ENCODE measurements around the gene NARS2.

NARS2 gene

DNA sequence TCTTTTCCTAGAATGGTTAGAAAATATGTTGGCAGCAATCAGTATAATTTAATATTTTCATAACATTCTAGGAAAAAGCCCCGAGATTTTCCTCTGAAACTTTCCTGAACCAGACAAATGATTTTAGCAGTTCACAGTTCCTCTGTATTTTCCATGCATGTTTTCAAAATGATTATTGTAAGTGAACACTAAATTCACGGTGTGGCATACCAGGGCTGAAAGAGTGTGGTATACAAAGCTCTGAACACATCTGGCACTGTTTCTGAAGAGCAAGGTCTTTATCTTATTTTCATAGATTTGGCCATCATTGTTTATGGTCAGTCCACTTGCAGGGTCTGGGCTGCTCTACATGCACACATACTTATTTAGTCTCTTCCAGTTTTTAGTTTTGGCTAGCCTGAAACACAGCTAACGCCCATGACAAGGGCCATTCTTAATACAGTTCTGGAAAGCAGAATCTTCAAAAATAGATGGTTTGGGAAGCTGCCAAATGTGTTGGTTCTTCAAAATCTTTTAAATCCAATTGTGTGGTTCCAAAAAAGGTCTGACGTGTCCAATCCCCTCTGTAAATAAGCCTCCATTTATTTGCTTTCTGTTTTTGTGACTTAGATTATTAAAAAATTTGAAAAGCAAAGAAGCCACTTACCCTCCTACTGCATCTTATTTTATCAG lies 149.1 kb downstream of the NARS2 start:
- Histone ChIP-seq H2AFZ (ENCODE audit: low read depth) (no peak overlapping the region), H3K4me1 (ENCODE audit: low read depth, poor library complexity, severe bottlenecking) (peaks cover 45% of the 10 kb centered on the region), H4K20me1 (ENCODE audit: insufficient read depth) (no peaks in the 10 kb centered on the region), H3K79me2 (ENCODE audit: insufficient read depth, low read depth) (no peaks in the 10 kb centered on the region), H3K27me3 (ENCODE audit: insufficient read depth, low read depth) (no peaks in the 10 kb centered on the region), H3K27ac (no peak overlapping the region), H3K4me3 (IDR thresholded peaks at IDR 0.05; ENCODE audit: insufficient read depth, low read depth, low read length) (no peak overlapping the region), H3K4me2 (no peak overlapping the region), H3K36me3 (ENCODE audit: insufficient read depth) (no peaks in the 10 kb centered on the region), H3K9ac (no peak overlapping the region)
- TF ChIP-seq, protein P1, sequence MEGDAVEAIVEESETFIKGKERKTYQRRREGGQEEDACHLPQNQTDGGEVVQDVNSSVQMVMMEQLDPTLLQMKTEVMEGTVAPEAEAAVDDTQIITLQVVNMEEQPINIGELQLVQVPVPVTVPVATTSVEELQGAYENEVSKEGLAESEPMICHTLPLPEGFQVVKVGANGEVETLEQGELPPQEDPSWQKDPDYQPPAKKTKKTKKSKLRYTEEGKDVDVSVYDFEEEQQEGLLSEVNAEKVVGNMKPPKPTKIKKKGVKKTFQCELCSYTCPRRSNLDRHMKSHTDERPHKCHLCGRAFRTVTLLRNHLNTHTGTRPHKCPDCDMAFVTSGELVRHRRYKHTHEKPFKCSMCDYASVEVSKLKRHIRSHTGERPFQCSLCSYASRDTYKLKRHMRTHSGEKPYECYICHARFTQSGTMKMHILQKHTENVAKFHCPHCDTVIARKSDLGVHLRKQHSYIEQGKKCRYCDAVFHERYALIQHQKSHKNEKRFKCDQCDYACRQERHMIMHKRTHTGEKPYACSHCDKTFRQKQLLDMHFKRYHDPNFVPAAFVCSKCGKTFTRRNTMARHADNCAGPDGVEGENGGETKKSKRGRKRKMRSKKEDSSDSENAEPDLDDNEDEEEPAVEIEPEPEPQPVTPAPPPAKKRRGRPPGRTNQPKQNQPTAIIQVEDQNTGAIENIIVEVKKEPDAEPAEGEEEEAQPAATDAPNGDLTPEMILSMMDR (conservative IDR thresholded peaks at IDR 0.05; ENCODE audit: low read depth, low read length) = no peak

GRCh38 chr11:78424334-78425270 lies 150.1 kb downstream of the NARS2 start:
- no peak overlapping the region for H2AFZ ChIP-seq (ENCODE audit: low read depth)
- 0 out of 2 replicates have a peak overlapping the region, but pooled peaks have one; percentile 8 for H3K27ac ChIP-seq
- no peaks in the 10 kb centered on the region for H3K79me2 ChIP-seq (ENCODE audit: insufficient read depth, low read depth)
- no peaks in the 10 kb centered on the region; the same call in 1 of the 2 replicates for H3K27me3 ChIP-seq (ENCODE audit: insufficient read depth, low read depth)
- peaks cover 44% of the 10 kb centered on the region for H3K4me1 ChIP-seq (ENCODE audit: low read depth, poor library complexity, severe bottlenecking)
- TF ChIP-seq, protein P1 (conservative IDR thresholded peaks at IDR 0.05; ENCODE audit: low read depth, low read length) = no peak
- H4K20me1 ChIP-seq (ENCODE audit: insufficient read depth) = no peaks in the 10 kb centered on the region
- no peaks in the 10 kb centered on the region for H3K36me3 ChIP-seq (ENCODE audit: insufficient read depth)
- H3K9ac ChIP-seq = no peak overlapping the region
- H3K4me2 ChIP-seq = peak overlapping the region; percentile 25; the same call in 1 of the 2 replicates
- H3K4me3 ChIP-seq (IDR thresholded peaks at IDR 0.05; ENCODE audit: insufficient read depth, low read depth, low read length) = no peak overlapping the region

GRCh38 chr11:78423241-78423640 lies 151.4 kb downstream of the NARS2 start:
- H3K4me1 ChIP-seq (ENCODE audit: low read depth, poor library complexity, severe bottlenecking) = peaks cover 37% of the 10 kb centered on the region
- H3K36me3 ChIP-seq (ENCODE audit: insufficient read depth) = no peaks in the 10 kb centered on the region
- TF ChIP-seq, protein P1 (conservative IDR thresholded peaks at IDR 0.05; ENCODE audit: low read depth, low read length) = no peak
- no peak overlapping the region for H3K4me3 ChIP-seq (IDR thresholded peaks at IDR 0.05; ENCODE audit: insufficient read depth, low read depth, low read length)
- no peaks in the 10 kb centered on the region for H4K20me1 ChIP-seq (ENCODE audit: insufficient read depth)
- H3K27ac ChIP-seq = no peak overlapping the region
- H2AFZ ChIP-seq (ENCODE audit: low read depth) = no peak overlapping the region
- no peak overlapping the region for H3K9ac ChIP-seq
- no peak overlapping the region for H3K4me2 ChIP-seq
- H3K79me2 ChIP-seq (ENCODE audit: insufficient read depth, low read depth) = no peaks in the 10 kb centered on the region
- H3K27me3 ChIP-seq (ENCODE audit: insufficient read depth, low read depth) = no peaks in the 10 kb centered on the region; the same call in 1 of the 2 replicates

GRCh38 chr11:78420796-78421209 lies 153.9 kb downstream of the NARS2 start:
- H3K4me1 ChIP-seq (ENCODE audit: low read depth, poor library complexity, severe bottlenecking) = peaks cover 29% of the 10 kb centered on the region
- H3K4me2 ChIP-seq = no peak overlapping the region
- H3K27ac ChIP-seq = no peak overlapping the region
- no peaks in the 10 kb centered on the region for H3K36me3 ChIP-seq (ENCODE audit: insufficient read depth)
- H3K9ac ChIP-seq = no peak overlapping the region
- TF ChIP-seq, protein P1 (conservative IDR thresholded peaks at IDR 0.05; ENCODE audit: low read depth, low read length) = no peak
- no peak overlapping the region for H3K4me3 ChIP-seq (IDR thresholded peaks at IDR 0.05; ENCODE audit: insufficient read depth, low read depth, low read length)
- H2AFZ ChIP-seq (ENCODE audit: low read depth) = no peak overlapping the region
- H4K20me1 ChIP-seq (ENCODE audit: insufficient read depth) = no peaks in the 10 kb centered on the region
- no peaks in the 10 kb centered on the region for H3K79me2 ChIP-seq (ENCODE audit: insufficient read depth, low read depth)
- H3K27me3 ChIP-seq (ENCODE audit: insufficient read depth, low read depth) = no peaks in the 10 kb centered on the region; the same call in 1 of the 2 replicates
